ENCODE measurements around the gene NAP1L4.
A peak's percentile ranks its signal among the peaks of the same experiment; 100 is the strongest.

Gene NAP1L4

GRCh38 chr11:2997406-2997805 is 5.3 kb upstream of the NAP1L4 start:
- peak overlapping the region; percentile 94 for H3K27ac ChIP-seq
- POLR2A ChIA-PET (ENCODE audit: low non-redundant PET), result no interaction called here
- no peak for DNase-seq (ENCODE audit: low spot score)
- TF ChIP-seq CTCF (conservative IDR thresholded peaks at IDR 0.05; ENCODE audit: low read depth), result no peak
- CTCF ChIA-PET, result interaction anchor here (0.7 to 1.2 kb wide), 2 partner anchors 16 to 24 kb away, joined by 4 to 7 read pairs; no protein-coding TSS in a partner anchor

GRCh38 chr11:2996976-2997375 is 4.8 kb upstream of the NAP1L4 start:
- peak overlapping the region; percentile 94 for H3K27ac ChIP-seq
- no peak for TF ChIP-seq CTCF (conservative IDR thresholded peaks at IDR 0.05; ENCODE audit: low read depth)
- ChIA-PET CTCF (interaction anchor here (1.2 kb wide), 1 partner anchor 24 kb away, joined by 7 read pairs; no protein-coding TSS in a partner anchor), POLR2A (ENCODE audit: low non-redundant PET) (no interaction called here)
- no peak for DNase-seq (ENCODE audit: low spot score)

GRCh38 chr11:2995893-2996554 is 3.9 kb upstream of the NAP1L4 start:
- ChIA-PET CTCF (no interaction called here), POLR2A (ENCODE audit: low non-redundant PET) (no interaction called here)
- no peak for DNase-seq (ENCODE audit: low spot score)
- H3K27ac ChIP-seq, result peak overlapping the region; percentile 94
- no peak for TF ChIP-seq CTCF (conservative IDR thresholded peaks at IDR 0.05; ENCODE audit: low read depth)

- ChIA-PET POLR2A (ENCODE audit: low non-redundant PET) (no interaction called here), CTCF (interaction anchor here (0.7 kb wide), 1 partner anchor 80 kb away, joined by 3 read pairs; no protein-coding TSS in a partner anchor)
- no peak for DNase-seq (ENCODE audit: low spot score)
- no peak for TF ChIP-seq CTCF (conservative IDR thresholded peaks at IDR 0.05; ENCODE audit: low read depth)
- H3K27ac ChIP-seq, result peak overlapping the region; percentile 94
Measured at GRCh38 chr11:2995031-2995561, 3.0 kb upstream of the NAP1L4 start.

GRCh38 chr11:2994336-2994730 is 2.2 kb upstream of the NAP1L4 start:
- ChIA-PET POLR2A (ENCODE audit: low non-redundant PET) (no interaction called here), CTCF (no interaction called here)
- H3K27ac ChIP-seq, result peak overlapping the region; percentile 94
- TF ChIP-seq CTCF (conservative IDR thresholded peaks at IDR 0.05; ENCODE audit: low read depth), result no peak
- DNase-seq (ENCODE audit: low spot score), result no peak

- peak overlapping the region; percentile 94 for H3K27ac ChIP-seq
- DNase-seq (ENCODE audit: low spot score), result peak; percentile 26
- no peak for TF ChIP-seq CTCF (conservative IDR thresholded peaks at IDR 0.05; ENCODE audit: low read depth)
- POLR2A ChIA-PET (ENCODE audit: low non-redundant PET), result no interaction called here
- CTCF ChIA-PET, result interaction anchor here (0.6 kb wide), 1 partner anchor 275 kb away, joined by 4 read pairs; no protein-coding TSS in a partner anchor
Measured at GRCh38 chr11:2992997-2993325, 832 bp upstream of the NAP1L4 start.

Data from RWPE1 (cell line).